Measurements from ENCODE around the gene FNDC1. TPM values are rescaled to one million over a fixed set of nuclear protein-coding genes. Genes with fewer than 3 reads are reported as not detected.

Gene FNDC1
- total RNA-seq, 4 donors from 2014 or later: 13.6 to 23.2 (median 15.1) TPM

DNA sequence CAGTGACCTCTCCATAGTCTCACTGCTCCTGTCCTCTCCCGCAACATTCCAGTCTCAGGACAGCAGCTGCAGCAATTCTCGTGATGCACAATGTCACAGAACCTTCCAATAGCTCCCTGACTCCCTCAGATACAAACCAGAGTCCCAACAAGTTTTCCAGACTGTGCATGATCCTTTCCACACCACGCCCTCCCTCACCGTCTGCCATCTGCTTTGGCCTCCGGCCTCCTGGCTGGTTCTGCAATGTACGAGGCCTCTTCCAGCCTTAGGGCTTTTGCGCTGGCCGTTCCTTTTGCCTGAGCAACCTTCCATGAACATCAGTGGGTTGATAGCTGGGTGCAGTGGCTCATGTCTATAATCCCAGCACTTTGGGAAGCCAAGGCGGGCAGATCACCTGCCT, 9.6 kb downstream of the FNDC1 start:
- H3K27ac ChIP-seq: no peak overlapping the region
- no peaks in the 10 kb centered on the region for H3K27me3 ChIP-seq
- DNase-seq: no peak
- TF ChIP-seq POLR2A (IDR thresholded peaks at IDR 0.05): no peak
- TF ChIP-seq, protein P1, sequence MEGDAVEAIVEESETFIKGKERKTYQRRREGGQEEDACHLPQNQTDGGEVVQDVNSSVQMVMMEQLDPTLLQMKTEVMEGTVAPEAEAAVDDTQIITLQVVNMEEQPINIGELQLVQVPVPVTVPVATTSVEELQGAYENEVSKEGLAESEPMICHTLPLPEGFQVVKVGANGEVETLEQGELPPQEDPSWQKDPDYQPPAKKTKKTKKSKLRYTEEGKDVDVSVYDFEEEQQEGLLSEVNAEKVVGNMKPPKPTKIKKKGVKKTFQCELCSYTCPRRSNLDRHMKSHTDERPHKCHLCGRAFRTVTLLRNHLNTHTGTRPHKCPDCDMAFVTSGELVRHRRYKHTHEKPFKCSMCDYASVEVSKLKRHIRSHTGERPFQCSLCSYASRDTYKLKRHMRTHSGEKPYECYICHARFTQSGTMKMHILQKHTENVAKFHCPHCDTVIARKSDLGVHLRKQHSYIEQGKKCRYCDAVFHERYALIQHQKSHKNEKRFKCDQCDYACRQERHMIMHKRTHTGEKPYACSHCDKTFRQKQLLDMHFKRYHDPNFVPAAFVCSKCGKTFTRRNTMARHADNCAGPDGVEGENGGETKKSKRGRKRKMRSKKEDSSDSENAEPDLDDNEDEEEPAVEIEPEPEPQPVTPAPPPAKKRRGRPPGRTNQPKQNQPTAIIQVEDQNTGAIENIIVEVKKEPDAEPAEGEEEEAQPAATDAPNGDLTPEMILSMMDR (IDR thresholded peaks at IDR 0.05): no peak
- H3K4me3 ChIP-seq (replicated peaks in 1 of 3): no peak overlapping the region
- no peaks in the 10 kb centered on the region for H3K36me3 ChIP-seq
- 95 to 97% methylated on average over 9 of the region's 9 CpGs for WGBS, 2 donors
- intact Hi-C loops (cut with DNase I): loop anchor here (10.0 kb wide), 2 partner anchors 126 to 286 kb away; no protein-coding TSS in a partner anchor
- no peaks in the 10 kb centered on the region for H3K9me3 ChIP-seq
- peaks cover 7 to 18% of the 10 kb centered on the region in 2 donors for H3K4me1 ChIP-seq

DNA sequence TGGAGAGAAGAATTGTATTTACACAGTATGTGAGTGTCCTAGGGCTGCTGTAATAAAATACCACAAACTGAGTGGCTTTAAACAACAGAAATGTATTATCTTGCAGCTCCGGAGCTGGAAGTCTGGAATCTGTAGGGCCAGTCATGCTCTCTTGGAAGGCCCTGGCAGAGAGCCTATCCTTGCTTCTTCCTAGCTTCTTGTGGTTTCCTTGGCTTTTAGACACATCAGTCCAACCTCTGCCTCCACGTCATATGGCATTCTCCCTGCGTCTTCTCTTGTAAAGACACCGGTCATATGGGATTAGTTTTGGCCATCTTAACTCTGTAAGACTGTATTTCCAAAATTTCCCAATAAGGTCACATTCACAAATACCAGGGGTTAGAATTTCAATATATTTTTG, 10.8 kb downstream of the FNDC1 start:
- 87 to 88% methylated on average over 4 of the region's 4 CpGs for WGBS, 2 donors
- DNase-seq: no peak
- H3K4me1 ChIP-seq: peaks cover 4 to 18% of the 10 kb centered on the region in 2 donors

DNA sequence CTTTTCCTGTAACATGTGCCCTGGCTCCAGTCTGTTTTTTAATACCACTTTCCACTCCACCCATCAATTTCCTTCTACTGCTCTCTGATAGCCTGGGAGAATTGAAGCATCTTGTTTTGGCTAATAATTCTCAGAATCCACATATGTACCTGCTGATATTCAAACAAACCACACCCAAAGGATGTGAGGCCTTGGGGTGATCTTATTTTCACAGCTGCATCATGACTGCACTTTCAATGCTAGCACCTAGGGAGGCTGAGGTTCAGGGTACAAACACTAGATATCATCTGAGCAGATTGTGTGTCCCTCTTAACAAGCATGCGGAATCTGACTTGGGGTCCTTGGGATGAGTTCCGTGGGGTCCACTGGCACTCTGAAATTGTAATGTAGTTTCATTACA, 12.7 kb downstream of the FNDC1 start:
- 96% methylated on average over 2 of the region's 2 CpGs for WGBS, 2 donors
- Histone ChIP-seq H3K27ac (no peak overlapping the region), H3K36me3 (no peaks in the 10 kb centered on the region), H3K9me3 (no peaks in the 10 kb centered on the region), H3K27me3 (no peaks in the 10 kb centered on the region), H3K4me1 (peaks cover 9 to 17% of the 10 kb centered on the region in 2 donors), H3K4me3 (replicated peaks in 1 of 3) (no peak overlapping the region)
- TF ChIP-seq, protein P1 (IDR thresholded peaks at IDR 0.05): no peak
- no peak for TF ChIP-seq POLR2A (IDR thresholded peaks at IDR 0.05)
- DNase-seq: no peak
- intact Hi-C loops (cut with DNase I): no loop called here

More for the DNA sequence above, 10.8 kb downstream of the FNDC1 start:
- no peaks in the 10 kb centered on the region for H3K27me3 ChIP-seq
- H3K9me3 ChIP-seq: no peaks in the 10 kb centered on the region
- H3K27ac ChIP-seq: no peak overlapping the region
- intact Hi-C loops (cut with DNase I): no loop called here
- H3K4me3 ChIP-seq (replicated peaks in 1 of 3): no peak overlapping the region
- H3K36me3 ChIP-seq: no peaks in the 10 kb centered on the region
- no peak for TF ChIP-seq POLR2A (IDR thresholded peaks at IDR 0.05)

DNA sequence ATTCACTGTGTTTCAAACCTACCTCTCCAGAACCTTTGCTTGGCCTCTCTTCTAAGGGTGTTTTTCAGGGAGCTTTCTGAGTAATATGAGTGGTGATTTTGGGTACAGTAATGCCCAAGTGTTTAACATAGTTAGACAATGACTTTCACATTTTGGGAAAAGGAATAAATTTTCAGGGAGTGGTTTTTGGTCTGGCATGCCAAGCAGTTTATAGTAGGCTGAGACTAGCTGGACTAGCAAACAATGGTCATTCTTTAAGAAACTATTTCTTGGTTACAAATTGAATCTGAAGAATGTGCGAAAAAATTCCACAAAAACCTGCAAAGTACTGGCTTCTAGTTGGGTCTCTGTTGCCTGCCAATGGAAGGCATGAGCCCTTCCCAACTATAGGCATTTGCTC, 15.4 kb downstream of the FNDC1 start:
- no peak overlapping the region for H3K4me3 ChIP-seq (replicated peaks in 1 of 3)
- peaks cover 12 to 15% of the 10 kb centered on the region in 2 donors for H3K4me1 ChIP-seq
- intact Hi-C loops (cut with DNase I): no loop called here
- no peak for DNase-seq
- H3K27me3 ChIP-seq: no peaks in the 10 kb centered on the region
- H3K27ac ChIP-seq: peak overlapping the region in 1 of 3 donors; percentile 47
- H3K36me3 ChIP-seq: no peaks in the 10 kb centered on the region
- no peaks in the 10 kb centered on the region for H3K9me3 ChIP-seq
- TF ChIP-seq, protein P1 (IDR thresholded peaks at IDR 0.05): no peak
- TF ChIP-seq POLR2A (IDR thresholded peaks at IDR 0.05): no peak
- 97 to 100% methylated on average over 1 of the region's 1 CpG for WGBS, 2 donors

DNA sequence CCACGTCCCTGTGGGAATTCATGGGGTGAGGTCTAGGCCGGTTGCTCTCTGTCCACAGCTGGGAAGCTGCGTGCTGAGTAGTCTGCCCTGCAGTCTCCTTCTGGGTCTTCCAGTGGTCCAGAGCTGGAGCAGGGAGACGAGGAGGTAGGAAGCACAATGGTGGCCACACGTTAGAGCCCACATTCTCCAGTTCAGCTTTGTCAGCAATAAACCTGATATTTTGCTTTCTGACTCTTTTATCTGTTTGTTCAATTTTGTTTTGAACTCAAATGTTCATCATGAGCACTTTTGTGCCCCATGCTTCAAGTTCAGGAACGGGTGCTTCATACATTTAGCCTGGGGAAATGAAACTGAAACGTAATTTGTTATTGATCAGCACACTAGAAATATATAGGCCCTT, 21.3 kb downstream of the FNDC1 start:
- peaks cover 12 to 15% of the 10 kb centered on the region in 2 donors for H3K4me1 ChIP-seq
- H3K36me3 ChIP-seq: no peaks in the 10 kb centered on the region
- WGBS, 2 donors: 91 to 95% methylated on average over 7 of the region's 7 CpGs
- H3K27ac ChIP-seq: no peak overlapping the region
- H3K27me3 ChIP-seq: no peaks in the 10 kb centered on the region
- no peak for DNase-seq
- H3K9me3 ChIP-seq: no peaks in the 10 kb centered on the region
- H3K4me3 ChIP-seq (replicated peaks in 1 of 3): no peak overlapping the region
- TF ChIP-seq, protein P1 (IDR thresholded peaks at IDR 0.05): no peak
- TF ChIP-seq POLR2A (IDR thresholded peaks at IDR 0.05): no peak
- intact Hi-C loops (cut with DNase I): no loop called here

DNA sequence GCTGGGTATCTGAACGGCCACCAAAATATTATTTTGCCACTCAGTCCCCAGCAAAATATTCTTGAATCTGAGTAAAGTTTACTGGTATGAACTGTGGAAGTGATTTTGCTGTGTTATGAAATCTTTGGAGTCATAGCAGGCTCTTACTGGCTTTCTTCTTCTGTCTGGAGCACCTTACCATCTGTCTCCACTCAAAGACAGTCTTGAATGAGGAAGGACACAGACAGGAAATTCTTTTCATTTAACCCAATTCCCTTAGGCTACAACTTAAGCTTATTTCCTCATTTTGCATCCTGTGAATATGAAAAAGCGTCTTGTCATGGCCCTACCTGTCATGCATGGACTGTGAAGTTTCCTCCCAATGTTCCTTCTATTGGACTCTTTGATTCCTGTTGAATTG, 24.7 kb downstream of the FNDC1 start:
- Histone ChIP-seq H3K27me3 (no peaks in the 10 kb centered on the region), H3K4me3 (replicated peaks in 1 of 3) (no peak overlapping the region), H3K4me1 (peaks cover 0 to 4% of the 10 kb centered on the region in 2 donors), H3K36me3 (no peaks in the 10 kb centered on the region), H3K27ac (no peak overlapping the region), H3K9me3 (no peaks in the 10 kb centered on the region)
- intact Hi-C loops (cut with DNase I): no loop called here
- no peak for DNase-seq
- 82 to 87% methylated on average over 2 of the region's 2 CpGs for WGBS, 2 donors
- TF ChIP-seq, protein P1 (IDR thresholded peaks at IDR 0.05): no peak
- TF ChIP-seq POLR2A (IDR thresholded peaks at IDR 0.05): no peak

Measured in thyroid gland (tissue), 4 donors.